Epidermal melanocyte (primary cell): ENCODE results near the gene SYNRG.
"Not testable (repeated sequence)": the region's sequence is repeated elsewhere in the genome, so short reads cannot be mapped to it uniquely, and the experiment has no call there.

Source experiments
- DNase-seq: peaks from one replicate; pipeline ENCODE4 v3.0.0; 2011; ENCODE audit warnings: low spot score; ENCODE audit not compliant: insufficient read length

SYNRG gene

GRCh38 chr17:37541880-37542660 lies 67.1 kb downstream of the SYNRG start:
- DNase-seq, result no peak

DNA sequence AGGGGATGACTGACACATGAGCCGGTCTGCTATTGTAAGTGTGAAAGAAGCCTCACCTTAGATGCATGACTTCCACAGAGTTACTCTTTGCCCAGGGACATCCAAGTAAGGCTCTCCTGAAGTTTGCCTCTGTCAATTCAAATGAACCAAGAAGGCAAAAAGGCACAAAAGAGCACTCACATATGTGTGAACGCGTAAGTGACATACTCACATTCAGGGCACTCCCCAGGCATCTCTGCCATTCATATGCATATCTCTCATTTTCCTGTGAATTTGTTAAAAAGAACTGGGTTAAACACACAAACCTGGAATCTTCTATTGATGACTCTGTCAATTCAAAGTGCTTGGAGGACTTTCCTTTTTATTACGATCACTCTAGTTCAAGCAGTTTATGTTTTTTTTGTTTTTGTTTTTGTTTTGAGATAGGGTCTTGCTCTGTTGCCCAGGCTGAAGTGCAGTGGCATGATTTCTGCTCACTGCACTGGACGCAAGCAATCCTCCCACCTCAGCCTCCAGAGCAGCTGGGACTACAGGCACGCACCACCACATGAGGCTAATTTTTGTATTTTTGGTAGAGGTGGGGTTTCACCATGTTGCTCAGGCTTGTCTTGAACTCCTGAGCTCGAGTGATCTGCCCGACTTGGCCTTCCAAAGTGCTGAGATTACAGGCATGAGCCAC lies 70.1 kb downstream of the SYNRG start:
- no peak for DNase-seq

- DNase-seq, result no peak
Observed at GRCh38 chr17:37535906-37536305, 73.3 kb downstream of the SYNRG start.

DNA sequence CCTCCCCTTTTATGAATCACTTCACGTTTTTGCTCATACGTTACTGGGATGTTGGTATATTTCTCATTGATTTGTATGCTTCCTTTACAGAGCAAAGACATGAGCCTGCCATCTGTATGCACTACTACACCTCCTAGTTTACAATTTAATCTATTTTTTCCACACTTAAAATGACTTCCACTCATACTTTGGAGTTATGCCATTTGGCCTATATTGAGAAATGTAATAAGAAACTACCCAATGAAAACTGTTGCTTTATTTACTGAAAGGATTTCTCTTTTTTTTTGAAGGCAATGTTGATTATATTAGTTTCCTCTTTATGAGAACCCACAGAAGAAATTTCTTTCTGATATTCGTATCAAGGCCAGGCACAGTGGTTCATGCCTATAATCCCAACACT lies 76.5 kb downstream of the SYNRG start:
- no peak for DNase-seq

- no peak for DNase-seq
Observed at GRCh38 chr17:37530420-37530819, 78.8 kb downstream of the SYNRG start.

DNA sequence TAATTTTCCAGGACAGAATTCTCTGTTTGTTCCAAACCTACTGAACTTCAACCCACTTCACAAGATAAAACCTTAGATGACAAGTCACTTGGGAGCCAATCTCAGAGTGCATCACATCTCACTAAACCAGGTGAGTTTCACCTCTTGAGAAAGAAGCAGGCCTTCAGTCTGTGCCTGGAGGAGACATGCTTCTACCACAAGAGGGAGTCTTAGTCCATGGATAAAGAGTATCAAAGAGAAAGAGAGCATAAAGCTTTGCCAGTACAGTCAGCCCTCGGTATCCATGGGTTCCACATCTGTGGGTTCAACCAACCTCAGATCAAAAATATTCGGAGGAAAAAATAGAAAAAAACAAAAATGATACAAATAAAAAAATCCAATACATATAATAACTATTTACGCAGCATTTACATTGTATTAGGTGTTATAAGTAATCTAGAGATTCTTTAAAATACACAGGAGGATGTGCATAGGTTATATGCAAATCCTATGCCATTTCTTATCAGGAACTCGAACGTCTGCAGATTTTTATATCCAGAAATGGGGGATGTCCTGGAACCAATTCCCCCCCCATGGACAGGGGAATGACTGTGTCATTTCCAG lies 81.9 kb downstream of the SYNRG start:
- DNase-seq, result no peak

- DNase-seq, result no peak
Observed at GRCh38 chr17:37523715-37524219, 85.5 kb downstream of the SYNRG start.

- no peak for DNase-seq
Observed at GRCh38 chr17:37521821-37522220, 87.4 kb downstream of the SYNRG start.

- DNase-seq, result no peak
Observed at GRCh38 chr17:37520174-37520573, 89.0 kb downstream of the SYNRG start.

DNA sequence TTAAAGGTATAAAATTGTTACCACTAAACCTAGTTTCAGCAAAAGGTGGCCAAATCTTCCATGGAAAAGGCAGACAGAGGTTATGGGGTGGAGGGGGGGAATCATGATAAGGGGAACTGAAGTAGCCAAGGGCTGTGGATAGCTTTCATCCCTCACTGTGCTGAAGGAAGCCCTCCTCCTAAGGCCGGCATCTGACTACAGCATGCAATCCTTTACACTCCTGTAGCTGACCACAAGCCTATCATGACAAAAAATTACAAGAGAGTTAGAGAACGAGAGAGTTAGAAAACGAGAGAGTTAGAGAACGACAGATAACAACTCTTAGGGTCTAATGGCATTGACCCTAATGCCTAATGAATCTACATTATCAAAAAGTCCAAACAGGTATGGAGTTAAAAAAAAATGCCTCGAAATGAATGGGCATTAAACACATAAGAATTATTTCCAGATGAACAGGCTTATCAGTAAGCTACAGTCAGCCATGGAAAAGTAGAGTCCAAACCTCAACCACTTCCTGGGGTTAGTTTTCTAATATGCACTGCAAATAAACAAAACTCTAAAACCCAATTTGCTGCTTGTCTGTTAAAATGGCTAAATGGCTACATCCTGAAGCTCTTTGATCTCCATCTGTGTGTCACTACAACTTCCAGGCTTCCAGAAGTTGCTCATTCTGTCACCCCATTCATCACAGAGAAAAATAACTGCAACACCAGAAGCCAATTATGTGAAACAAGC lies 89.8 kb downstream of the SYNRG start:
- no peak for DNase-seq

DNA sequence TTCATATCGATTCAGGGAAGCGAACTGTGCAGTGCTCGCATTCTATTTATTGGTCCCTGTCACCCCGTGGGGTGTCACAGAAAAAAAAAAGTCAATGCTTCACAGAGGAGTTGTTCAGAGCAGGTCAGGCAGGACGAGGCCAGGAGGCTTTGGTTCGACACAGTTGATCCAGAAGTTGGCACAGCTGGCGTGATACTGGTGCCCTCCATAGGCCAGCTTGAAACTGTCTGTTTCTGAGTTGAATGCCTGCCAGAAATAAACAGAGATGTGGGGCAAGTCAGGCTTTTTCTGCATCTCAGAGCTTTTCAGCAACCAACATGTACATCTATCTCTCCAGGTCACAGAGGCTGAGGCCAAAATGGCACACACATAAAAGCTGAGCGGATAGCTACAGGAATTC lies 90.4 kb downstream of the SYNRG start:
- DNase-seq, result no peak

DNA sequence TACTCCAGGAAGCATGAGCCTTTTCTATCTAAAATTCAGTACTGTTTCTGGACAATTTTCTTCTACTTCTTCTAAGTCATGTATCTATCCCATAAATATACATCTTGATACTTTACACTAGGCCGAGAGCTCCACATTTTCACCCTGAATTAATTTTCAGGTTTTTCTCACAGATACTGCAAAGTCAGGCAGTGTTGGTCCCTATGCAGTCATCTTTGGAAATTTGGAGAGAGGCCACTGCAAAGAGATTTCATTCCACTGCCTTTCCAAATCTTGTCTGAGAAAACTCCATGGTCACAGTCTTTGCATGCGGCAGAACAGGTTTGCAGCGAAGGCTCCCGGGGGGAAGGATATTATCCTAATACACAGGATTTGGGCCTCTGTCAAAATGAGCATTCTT lies 91.3 kb downstream of the SYNRG start:
- DNase-seq, result no peak

DNA sequence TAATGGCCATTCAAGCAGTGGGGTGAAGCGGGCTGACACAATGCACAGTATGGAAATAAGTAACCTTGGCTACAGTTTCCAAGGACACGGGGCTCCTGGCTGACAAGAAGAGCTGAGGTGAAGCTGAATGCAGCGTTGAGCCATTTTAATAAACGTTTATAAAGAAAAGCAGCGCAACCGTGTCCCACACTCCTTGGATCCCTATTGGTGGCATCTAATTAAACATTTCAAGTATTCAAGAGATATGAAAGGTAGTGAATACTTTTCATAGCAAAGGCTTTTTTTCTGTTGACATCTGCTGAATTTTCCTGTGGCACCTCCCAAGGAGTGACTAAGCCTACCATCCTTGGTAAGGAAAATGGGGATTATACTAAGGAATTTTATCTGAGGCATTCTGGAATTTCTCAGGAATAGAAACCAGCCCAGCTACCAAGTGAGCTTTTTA lies 93.1 kb downstream of the SYNRG start:
- DNase-seq, result no peak

GRCh38 chr17:37513711-37514110 lies 95.5 kb downstream of the SYNRG start:
- DNase-seq, result no peak

DNA sequence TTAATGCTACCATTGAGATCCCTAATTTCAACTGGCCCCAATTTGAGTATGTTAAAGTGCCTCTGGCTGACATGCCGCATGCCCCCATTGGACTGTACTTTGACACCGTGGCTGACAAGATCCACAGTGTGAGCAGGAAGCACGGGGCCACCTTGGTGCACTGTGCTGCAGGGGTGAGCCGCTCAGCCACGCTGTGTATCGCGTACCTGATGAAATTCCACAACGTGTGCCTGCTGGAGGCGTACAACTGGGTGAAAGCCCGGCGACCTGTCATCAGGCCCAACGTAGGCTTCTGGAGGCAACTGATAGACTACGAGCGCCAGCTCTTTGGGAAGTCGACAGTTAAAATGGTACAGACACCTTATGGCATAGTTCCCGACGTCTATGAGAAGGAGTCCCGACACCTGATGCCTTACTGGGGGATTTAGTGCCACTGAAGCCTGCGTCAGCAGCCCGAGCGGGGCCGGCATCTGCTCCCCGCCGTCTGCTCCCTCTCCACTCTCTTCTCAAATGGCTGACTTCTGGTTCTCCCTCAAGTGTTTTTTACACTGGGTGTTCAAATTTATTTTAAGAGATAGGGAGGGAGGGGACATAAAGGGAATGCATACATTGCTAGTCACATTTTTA lies 96.7 kb downstream of the SYNRG start:
- no peak for DNase-seq

GRCh38 chr17:37511642-37512041 lies 97.6 kb downstream of the SYNRG start:
- not testable (repeated sequence) for DNase-seq

DNA sequence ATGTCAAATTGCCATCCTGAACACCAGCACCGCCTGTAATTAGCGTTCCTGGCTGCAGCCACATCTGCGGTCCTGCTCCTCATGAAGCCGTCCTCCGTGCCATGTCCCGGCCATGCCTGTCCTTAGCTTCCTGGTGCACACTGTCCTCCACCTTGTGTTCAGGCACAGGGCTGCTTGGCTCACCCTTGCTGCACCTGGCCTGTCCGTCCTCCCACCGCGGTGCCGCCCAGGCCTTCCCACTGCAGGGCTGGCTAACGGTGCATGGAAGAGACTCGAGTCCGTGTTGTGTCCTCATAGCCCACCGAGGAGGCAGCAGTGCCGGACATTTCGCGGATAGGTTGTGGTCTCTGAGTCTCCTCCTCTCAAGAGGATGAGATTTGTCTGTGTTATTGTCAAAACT lies 99.2 kb downstream of the SYNRG start:
- no peak for DNase-seq

DNA sequence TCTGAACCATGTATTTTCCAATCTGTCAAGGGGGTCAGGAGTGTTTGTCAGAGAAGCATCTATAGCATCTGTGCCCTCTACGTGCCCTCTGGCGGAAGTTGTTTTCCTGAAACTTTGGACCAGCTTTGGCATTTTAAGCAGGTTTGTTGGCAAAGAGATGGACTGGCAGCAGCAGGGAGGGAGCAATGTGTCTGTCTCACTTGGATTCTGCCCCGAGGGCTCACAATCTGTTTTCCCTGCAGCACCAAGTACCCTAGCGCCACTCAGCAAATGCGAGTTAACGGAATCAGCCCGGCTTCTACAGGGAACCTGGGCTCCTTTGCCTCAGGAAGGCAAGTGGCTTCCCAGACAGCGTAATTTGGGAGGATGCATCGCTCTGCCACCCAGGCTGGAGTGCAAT lies 102.1 kb downstream of the SYNRG start:
- no peak for DNase-seq

DNA sequence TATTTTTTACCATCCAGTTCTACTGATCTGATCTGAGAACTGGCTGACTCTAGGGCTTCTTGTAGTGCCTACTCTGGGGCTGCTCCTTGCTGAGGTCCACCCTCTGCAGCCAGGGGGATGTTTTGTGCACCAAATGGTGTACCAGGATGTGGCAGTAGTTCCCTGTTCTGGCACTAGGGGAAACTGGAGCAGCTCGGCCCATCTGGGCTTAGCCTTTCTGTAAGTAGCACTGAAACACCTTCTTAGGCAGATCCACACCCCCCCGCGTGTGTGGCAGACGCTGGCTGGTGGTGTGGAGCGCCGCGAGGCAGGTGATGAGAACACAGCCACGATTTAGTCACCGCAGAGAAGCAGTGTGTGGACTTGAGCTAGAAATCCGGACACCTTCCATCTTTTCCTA lies 102.5 kb downstream of the SYNRG start:
- no peak for DNase-seq

GRCh38 chr17:37505333-37505732 lies 103.9 kb downstream of the SYNRG start:
- DNase-seq, result no peak

DNA sequence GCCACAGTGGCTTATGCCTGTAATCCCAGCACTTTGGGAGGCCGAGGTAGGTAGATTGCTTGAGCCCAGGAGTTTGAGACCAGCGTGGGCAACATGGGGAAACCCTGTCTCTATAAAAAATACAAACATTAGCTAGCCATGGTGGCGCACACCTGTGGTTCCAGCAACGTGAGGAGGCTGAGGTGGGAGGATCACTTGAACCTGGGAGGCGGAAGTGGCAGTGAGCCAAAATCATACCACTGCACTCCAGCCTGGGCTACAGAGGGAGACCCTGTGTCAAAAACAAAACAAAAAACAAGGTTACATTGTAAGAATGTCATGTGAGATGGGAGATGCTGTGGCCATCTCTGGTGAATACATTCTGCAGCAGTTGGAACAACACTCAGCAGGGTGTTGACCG lies 106.1 kb downstream of the SYNRG start:
- no peak for DNase-seq
